Inferior parietal cortex (tissue), 1 donor: Measurements from ENCODE around the gene C6orf62.
A peak's percentile ranks its signal among the peaks of the same experiment; 100 is the strongest.
"Not testable (repeated sequence)": the region's sequence is repeated elsewhere in the genome, so short reads cannot be mapped to it uniquely, and the experiment has no call there.

Experiments used
- DNase-seq: peaks from one replicate; pipeline ENCODE4 v3.0.0-alpha.2; 2016; ENCODE audit errors: extremely low spot score

C6orf62 gene

GRCh38 chr6:24719125-24719971 lies at the start of gene C6orf62:
C6orf62 (minus strand) TSS chr6:24719154; CDS start chr6:24718668, 486 bp downstream.
- DNase-seq: no peak

- DNase-seq: no peak
Observed at GRCh38 chr6:24768361-24768760, 49.4 kb upstream of the C6orf62 start.

GRCh38 chr6:24766680-24767462 lies 47.9 kb upstream of the C6orf62 start:
- DNase-seq: peak; percentile 61

- not testable (repeated sequence) for DNase-seq
Observed at GRCh38 chr6:24765968-24766367, 47.0 kb upstream of the C6orf62 start.

GRCh38 chr6:24764833-24765828 lies 46.2 kb upstream of the C6orf62 start:
- DNase-seq: not testable (repeated sequence)

GRCh38 chr6:24763578-24763977 lies 44.6 kb upstream of the C6orf62 start:
- DNase-seq: no peak

GRCh38 chr6:24761851-24762250 lies 42.9 kb upstream of the C6orf62 start:
- no peak for DNase-seq

- DNase-seq: no peak
Observed at GRCh38 chr6:24761193-24761835, 42.4 kb upstream of the C6orf62 start.

- no peak for DNase-seq
Observed at GRCh38 chr6:24760210-24760609, 41.3 kb upstream of the C6orf62 start.

- DNase-seq: no peak
Observed at GRCh38 chr6:24759718-24760117, 40.8 kb upstream of the C6orf62 start.

GRCh38 chr6:24757611-24758010 lies 38.7 kb upstream of the C6orf62 start:
- no peak for DNase-seq

GRCh38 chr6:24755279-24755678 lies 36.3 kb upstream of the C6orf62 start:
- no peak for DNase-seq

GRCh38 chr6:24754378-24754777 lies 35.4 kb upstream of the C6orf62 start:
- not testable (repeated sequence) for DNase-seq

- no peak for DNase-seq
Observed at GRCh38 chr6:24753545-24753944, 34.6 kb upstream of the C6orf62 start.

- no peak for DNase-seq
Observed at GRCh38 chr6:24752917-24753492, 34.1 kb upstream of the C6orf62 start.

- no peak for DNase-seq
Observed at GRCh38 chr6:24752503-24752902, 33.5 kb upstream of the C6orf62 start.

GRCh38 chr6:24750878-24751277 lies 31.9 kb upstream of the C6orf62 start:
- not testable (repeated sequence) for DNase-seq

- no peak for DNase-seq
Observed at GRCh38 chr6:24749297-24749696, 30.3 kb upstream of the C6orf62 start.

GRCh38 chr6:24744911-24745310 lies 26.0 kb upstream of the C6orf62 start:
- no peak for DNase-seq

GRCh38 chr6:24743944-24744335 lies 25.0 kb upstream of the C6orf62 start:
- DNase-seq: no peak
